ENCODE results near the gene FLACC1. TPM values are rescaled to one million over a fixed set of nuclear protein-coding genes. Genes with fewer than 3 reads are reported as not detected.
A peak's percentile ranks its signal among the peaks of the same experiment; 100 is the strongest.

Gene FLACC1, protein sequence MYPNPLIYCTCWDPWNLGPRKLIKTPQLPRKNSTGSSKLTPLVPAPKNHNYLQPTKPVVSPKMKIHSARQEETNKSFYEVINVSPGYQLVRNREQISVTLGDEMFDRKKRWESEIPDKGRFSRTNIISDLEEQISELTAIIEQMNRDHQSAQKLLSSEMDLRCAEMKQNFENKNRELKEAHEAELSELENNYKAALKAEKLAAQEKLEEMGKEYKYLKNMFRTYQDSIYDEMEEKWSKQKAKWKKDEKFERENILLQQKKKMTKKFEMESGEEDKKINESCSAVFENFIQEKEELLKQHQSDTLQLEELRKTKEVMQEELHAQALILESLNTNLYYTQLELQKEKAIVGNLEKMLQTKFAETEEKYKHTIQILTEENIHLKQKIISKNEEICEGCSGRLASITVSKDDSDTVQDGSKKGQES
- 0.13 and 0.26 TPM in 2 replicates for total RNA-seq

DNA sequence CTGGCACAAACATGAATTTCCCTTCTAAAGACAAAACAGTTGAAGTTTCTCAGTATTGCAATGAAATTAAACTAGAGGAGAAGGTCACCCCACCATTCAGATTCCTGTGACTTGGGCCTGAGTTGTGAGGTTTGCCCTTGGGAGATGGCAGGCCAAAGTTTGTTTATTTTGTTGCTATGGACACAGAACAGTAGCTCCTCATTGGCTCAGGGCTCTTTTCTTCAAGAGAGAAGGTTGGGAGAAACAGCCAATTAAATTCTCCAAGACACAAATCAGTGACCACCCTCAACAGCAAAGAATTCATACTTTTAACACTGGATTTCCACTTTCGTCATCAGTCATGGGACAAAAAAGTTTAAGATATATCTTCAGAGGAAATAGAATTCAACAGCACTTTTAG lies at the start of gene FLACC1:
FLACC1 (minus strand) TSS at position 125 of the 400 bp plus-strand sequence. CDS start 5,941 bp downstream, outside the sequence.
- no peak for TF ChIP-seq CTCF (IDR thresholded peaks at IDR 0.05; ENCODE audit: insufficient read depth, low read length, severe bottlenecking)
- Histone ChIP-seq H3K36me3 (ENCODE audit: control insufficient read depth, insufficient read depth, low read length) (peaks cover 3% of the 10 kb centered on the region), H3K27me3 (ENCODE audit: control insufficient read depth, insufficient read depth, low read length) (no peaks in the 10 kb centered on the region), H3K4me3 (ENCODE audit: low read depth, low read length) (no peak within 1 kb of the TSS)
- no peak for FAIRE-seq
- DNase-seq (ENCODE audit: low read depth): peak; percentile 35

- no peaks in the 10 kb centered on the region for H3K36me3 ChIP-seq (ENCODE audit: control insufficient read depth, insufficient read depth, low read length)
- no peaks in the 10 kb centered on the region for H3K27me3 ChIP-seq (ENCODE audit: control insufficient read depth, insufficient read depth, low read length)
- H3K4me3 ChIP-seq (ENCODE audit: low read depth, low read length): no peak overlapping the region
- no peak for TF ChIP-seq CTCF (IDR thresholded peaks at IDR 0.05; ENCODE audit: insufficient read depth, low read length, severe bottlenecking)
- FAIRE-seq: no peak
- DNase-seq (ENCODE audit: low read depth): peak; percentile 81
Observed at GRCh38 chr2:201406077-201406662, 49.0 kb upstream of the FLACC1 start.

GRCh38 chr2:201404699-201405280 lies 47.6 kb upstream of the FLACC1 start:
- FAIRE-seq (no peak), DNase-seq (ENCODE audit: low read depth) (no peak)
- Histone ChIP-seq H3K4me3 (ENCODE audit: low read depth, low read length) (no peak overlapping the region), H3K27me3 (ENCODE audit: control insufficient read depth, insufficient read depth, low read length) (no peaks in the 10 kb centered on the region), H3K36me3 (ENCODE audit: control insufficient read depth, insufficient read depth, low read length) (no peaks in the 10 kb centered on the region)
- TF ChIP-seq CTCF (IDR thresholded peaks at IDR 0.05; ENCODE audit: insufficient read depth, low read length, severe bottlenecking): no peak

GRCh38 chr2:201403880-201404279 lies 46.7 kb upstream of the FLACC1 start:
- no peak overlapping the region for H3K4me3 ChIP-seq (ENCODE audit: low read depth, low read length)
- FAIRE-seq (no peak), DNase-seq (ENCODE audit: low read depth) (peak; percentile 53)
- H3K36me3 ChIP-seq (ENCODE audit: control insufficient read depth, insufficient read depth, low read length): no peaks in the 10 kb centered on the region
- no peaks in the 10 kb centered on the region for H3K27me3 ChIP-seq (ENCODE audit: control insufficient read depth, insufficient read depth, low read length)
- TF ChIP-seq CTCF (IDR thresholded peaks at IDR 0.05; ENCODE audit: insufficient read depth, low read length, severe bottlenecking): no peak

GRCh38 chr2:201402651-201403562 lies 45.8 kb upstream of the FLACC1 start:
- no peak for DNase-seq (ENCODE audit: low read depth)
- Histone ChIP-seq H3K27me3 (ENCODE audit: control insufficient read depth, insufficient read depth, low read length) (no peaks in the 10 kb centered on the region), H3K36me3 (ENCODE audit: control insufficient read depth, insufficient read depth, low read length) (peaks cover 2% of the 10 kb centered on the region), H3K4me3 (ENCODE audit: low read depth, low read length) (no peak overlapping the region)
- FAIRE-seq: peak; percentile 7
- TF ChIP-seq CTCF (IDR thresholded peaks at IDR 0.05; ENCODE audit: insufficient read depth, low read length, severe bottlenecking): no peak

Data from bronchial epithelial cell (primary cell).